OCI-LY7 (cell line): ENCODE measurements around the gene MYBPC1. TPM values are rescaled to one million over a fixed set of nuclear protein-coding genes. Genes with fewer than 3 reads are reported as not detected.

ENCODE experiments used
- BruUV-seq: library from RNA; stranded (reverse); fragments of 400-500 nt; replicated peaks from 2 replicates; lab custom pipeline; 2021; lab: Mats Ljungman, UMichigan
- CTCF ChIA-PET: fragments of 300-600 bp; sonication (Branson Sonifier 250); formaldehyde crosslinking; loops from one replicate; lab custom pipeline; 2022; ENCODE audit warnings: antibody characterized with exemption; ENCODE audit not compliant: unreplicated experiment; lab: Charles Lee
- POLR2A ChIA-PET: fragments of 300-600 bp; sonication (Branson Sonifier 250); formaldehyde crosslinking; loops from one replicate; lab custom pipeline; 2022; ENCODE audit warnings: antibody characterized with exemption; lab: Charles Lee
- DNase-seq: peaks from one replicate; pipeline ENCODE4 v3.0.0-alpha.2; 2015; ENCODE audit warnings: low spot score
- H2AFZ ChIP-seq: fragments of 200-600 bp; sonication (generic), shearing (Covaris generic); 2 replicates; pipeline ENCODE4 v1.6.1; 2014; ENCODE audit warnings: mild to moderate bottlenecking, antibody characterized with exemption, low read length, moderate library complexity
- H3K27ac ChIP-seq: fragments of 200-600 bp; sonication (generic); 2 replicates; pipeline ENCODE4 v1.5.1; 2014; ENCODE audit warnings: mixed run types, low read depth, mild to moderate bottlenecking, moderate library complexity, low read length, inconsistent platforms; ENCODE audit not compliant: poor library complexity, severe bottlenecking
- H3K36me3 ChIP-seq: fragments of 200-600 bp; sonication (generic); 2 replicates; pipeline ENCODE4 v1.6.1; 2014; ENCODE audit warnings: mild to moderate bottlenecking, antibody characterized with exemption, low read length, moderate library complexity, mixed read lengths; ENCODE audit not compliant: insufficient read depth
- H3K4me1 ChIP-seq: fragments of 200-600 bp; sonication (generic); 2 replicates; pipeline ENCODE4 v1.5.1; 2014; ENCODE audit warnings: mild to moderate bottlenecking, low read length; ENCODE audit not compliant: insufficient read depth, poor library complexity, severe bottlenecking
- H3K4me2 ChIP-seq: fragments of 200-600 bp; sonication (generic); 2 replicates; pipeline ENCODE4 v1.6.1; 2014; ENCODE audit warnings: mild to moderate bottlenecking, low read length
- H3K4me3 ChIP-seq: fragments of 200-600 bp; sonication (generic); 2 replicates; pipeline ENCODE4 v1.5.1; 2014; ENCODE audit warnings: mild to moderate bottlenecking, low read depth, low read length; ENCODE audit not compliant: poor library complexity, severe bottlenecking
- H3K79me2 ChIP-seq: fragments of 200-600 bp; sonication (generic); 2 replicates; pipeline ENCODE4 v1.6.1; 2016; ENCODE audit warnings: low read depth, mild to moderate bottlenecking, low read length, moderate library complexity, mixed read lengths; ENCODE audit not compliant: insufficient read depth
- H3K9me2 ChIP-seq: fragments of 200-600 bp; sonication (generic); 2 replicates; pipeline ENCODE4 v1.6.1; 2016; ENCODE audit warnings: mild to moderate bottlenecking, low read length, mixed read lengths; ENCODE audit not compliant: insufficient read depth
- H3K9me3 ChIP-seq: fragments of 200-600 bp; sonication (generic); 2 replicates; pipeline ENCODE4 v1.6.1; 2014; ENCODE audit warnings: mild to moderate bottlenecking, mixed run types, low read length, mixed read lengths
- H4K20me1 ChIP-seq: fragments of 200-600 bp; sonication (generic); 2 replicates; pipeline ENCODE4 v1.6.1; 2014; ENCODE audit warnings: mild to moderate bottlenecking, antibody characterized with exemption, low read length, moderate library complexity, mixed read lengths; ENCODE audit not compliant: insufficient read depth
- CTCF ChIP-seq: fragments of 200-600 bp; sonication (generic); conservative IDR thresholded peaks from 2 replicates; pipeline ENCODE4 v1.5.1; 2014; ENCODE audit warnings: mild to moderate bottlenecking, antibody characterized with exemption, low read length, moderate library complexity, mixed read lengths
- EZH2phosphoT487 ChIP-seq: fragments of 200-600 bp; sonication (generic); IDR thresholded peaks from 2 replicates; pipeline ENCODE4 v1.6.1; 2018; ENCODE audit warnings: low read depth, borderline replicate concordance, mild to moderate bottlenecking, mixed run types, antibody characterized with exemption, low read length, moderate library complexity, mixed read lengths
- intact Hi-C: fragments of 100-400 bp; cut with micrococcal nuclease; formaldehyde crosslinking; loops from one replicate; pipeline ENCODE4 v1.10.0; 2022; ENCODE audit not compliant: unreplicated experiment
- total RNA-seq, 2 experiments: library from RNA; depleted of rRNA in 1 of 2; stranded (reverse); fragments of >200 nt in 1 of 2; shearing (Covaris generic) in 1 of 2; gene quantifications; 2 replicates each; pipeline ENCODE4 v1.2.3, GENCODE V29; 2014 to 2022

MYBPC1 gene
- total RNA-seq, 2 experiments from 2014 or later = not detected

GRCh38 chr12:101599771-101600484 is 5.2 kb downstream of the MYBPC1 start:
- TF ChIP-seq CTCF = no peak
- TF ChIP-seq EZH2phosphoT487 = no peak
- Histone ChIP-seq H3K79me2 (no peaks in the 10 kb centered on the region), H3K4me3 (no peak overlapping the region), H3K27ac (no peak overlapping the region), H3K9me2 (no peaks in the 10 kb centered on the region), H2AFZ (no peak overlapping the region), H3K9me3 (no peaks in the 10 kb centered on the region), H4K20me1 (no peaks in the 10 kb centered on the region), H3K36me3 (no peaks in the 10 kb centered on the region), H3K4me1 (peaks cover 2% of the 10 kb centered on the region), H3K4me2 (no peak overlapping the region)
- DNase-seq = no peak
- intact Hi-C loops = no loop called here
- ChIA-PET CTCF (no interaction called here), POLR2A (no interaction called here)
- BruUV-seq = no TSS peak

- Histone ChIP-seq H3K9me3 (no peaks in the 10 kb centered on the region), H3K9me2 (no peaks in the 10 kb centered on the region), H2AFZ (no peak overlapping the region), H3K27ac (no peak overlapping the region), H3K4me3 (no peak overlapping the region), H3K4me1 (no peaks in the 10 kb centered on the region), H3K79me2 (no peaks in the 10 kb centered on the region), H3K4me2 (no peak overlapping the region), H4K20me1 (no peaks in the 10 kb centered on the region), H3K36me3 (no peaks in the 10 kb centered on the region)
- intact Hi-C loops = no loop called here
- no TSS peak for BruUV-seq
- TF ChIP-seq EZH2phosphoT487 (no peak), CTCF (no peak)
- DNase-seq = no peak
- ChIA-PET POLR2A (interaction anchor here (0.6 to 0.8 kb wide), 3 partner anchors 18 to 130 kb away, joined by 3 read pairs; no protein-coding TSS in a partner anchor), CTCF (no interaction called here)
Measured at GRCh38 chr12:101604132-101604531, 9.4 kb downstream of the MYBPC1 start.

GRCh38 chr12:101607894-101608293 is 13.1 kb downstream of the MYBPC1 start:
- ChIA-PET POLR2A (interaction anchor here (1.4 kb wide), 1 partner anchor 7 kb away, joined by 3 read pairs; no protein-coding TSS in a partner anchor), CTCF (no interaction called here)
- no peak overlapping the region for H3K4me3 ChIP-seq

More at GRCh38 chr12:101607894-101608293, 13.1 kb downstream of the MYBPC1 start:
- no peak overlapping the region for H3K27ac ChIP-seq
- no peak for DNase-seq
- no peaks in the 10 kb centered on the region for H3K9me3 ChIP-seq
- no peaks in the 10 kb centered on the region for H3K79me2 ChIP-seq
- H3K4me1 ChIP-seq = no peaks in the 10 kb centered on the region
- no peaks in the 10 kb centered on the region for H4K20me1 ChIP-seq
- H3K4me2 ChIP-seq = no peak overlapping the region
- no peak for TF ChIP-seq CTCF
- TF ChIP-seq EZH2phosphoT487 = no peak
- H2AFZ ChIP-seq = no peak overlapping the region
- intact Hi-C loops = no loop called here
- no peaks in the 10 kb centered on the region for H3K36me3 ChIP-seq
- no peaks in the 10 kb centered on the region for H3K9me2 ChIP-seq
- no TSS peak for BruUV-seq
